H1 (cell line): ENCODE data around the gene CYP1A2. TPM values are rescaled to one million over a fixed set of nuclear protein-coding genes. Genes with fewer than 3 reads are reported as not detected.

Experiments used
- CHD7 ChIP-seq: fragments of 300-600 bp; sonication (generic); IDR thresholded peaks from 2 replicates; pipeline ENCODE4 v1.7.1; 2012; ENCODE audit warnings: low read length, moderate library complexity, mild to moderate bottlenecking, inconsistent platforms; ENCODE audit not compliant: insufficient replicate concordance
- GTF2F1 ChIP-seq: IDR thresholded peaks from 2 replicates; pipeline ENCODE4 v1.6.1; 2012; ENCODE audit warnings: low read depth, low read length, improper control_type of control experiment, borderline replicate concordance
- HDAC6 ChIP-seq: IDR thresholded peaks from one replicate; pipeline ENCODE4 v1.7.1; 2012; ENCODE audit warnings: low read depth, mild to moderate bottlenecking, inconsistent platforms, low read length, moderate library complexity
- MAX ChIP-seq: IDR thresholded peaks from 2 replicates; pipeline ENCODE4 v1.6.1; 2012; ENCODE audit warnings: inconsistent platforms
- POU5F1 ChIP-seq: IDR thresholded peaks from 2 replicates; pipeline ENCODE4 v1.6.1; 2011; ENCODE audit warnings: low read depth, mild to moderate bottlenecking, low read length, moderate library complexity
- RNF2 ChIP-seq: fragments of 200-900, 300-1000 bp; sonication (generic); IDR thresholded peaks from 2 replicates; pipeline ENCODE4 v1.7.1; 2016; ENCODE audit warnings: borderline replicate concordance, low read depth, mild to moderate bottlenecking, antibody characterized with exemption, low read length; ENCODE audit not compliant: poor library complexity, severe bottlenecking; ENCODE audit errors: missing control alignments
- SAP30 ChIP-seq: fragments of 300-600 bp; sonication (generic); IDR thresholded peaks from 2 replicates; pipeline ENCODE4 v1.7.1; 2012; ENCODE audit warnings: low read length, moderate library complexity, mild to moderate bottlenecking, inconsistent platforms; ENCODE audit not compliant: insufficient read depth, insufficient replicate concordance
- SP4 ChIP-seq: IDR thresholded peaks from 2 replicates; pipeline ENCODE4 v1.6.1; 2012; ENCODE audit warnings: low read length, inconsistent platforms
- polyA plus RNA-seq, 7 experiments: library from polyadenylated mRNA; depleted of rRNA in 3 of 7; stranded (reverse) in 5 of 7; unstranded in 2 of 7; fragments of >200 nt in 5 of 7; fragments of 200-250 nt in 2 of 7; gene quantifications; 1 replicate in 5 of 7; 2 replicates in 1 of 7; 4 replicates in 1 of 7; pipeline versions ENCODE4 v1.2.1 to v1.2.3, GENCODE V29; 2011 to 2013; ENCODE audit warnings: missing spikeins in 2 of 7, mixed read lengths in 2 of 7
- total RNA-seq: library from RNA; stranded (reverse); fragmentation: NEBNext Ultra II Directional; extraction: Animal tissue kit (Norgen Biotek cat#: 25700); gene quantifications from 2 replicates; pipeline ENCODE4 v1.2.1, GENCODE V29; 2021

Gene CYP1A2
- total and polyA plus RNA-seq, 2 of the 8 experiments (the other 6 are each of a cell fraction or from before 2014, with no cell fraction given), result not detected

- no peak for TF ChIP-seq CHD7
- no peak for TF ChIP-seq POU5F1
- no peak for TF ChIP-seq GTF2F1
- no peak for TF ChIP-seq SAP30
- no peak for TF ChIP-seq SP4
- no peak for TF ChIP-seq RNF2
- no peak for TF ChIP-seq HDAC6
- TF ChIP-seq MAX, result no peak
Measured at GRCh38 chr15:74770211-74770903, 21.7 kb downstream of the CYP1A2 start (continued).
